Measurements from ENCODE around the gene PPP1R15A.

- TF ChIP-seq CSDC2 (CRISPR knock-in tag; IDR thresholded peaks at IDR 0.05), result no peak
- TF ChIP-seq PATZ1 (CRISPR knock-in tag; IDR thresholded peaks at IDR 0.05; ENCODE audit: borderline replicate concordance), result no peak
- TF ChIP-seq RARB (CRISPR knock-in tag; IDR thresholded peaks at IDR 0.05), result no peak
- TF ChIP-seq POU6F1 (CRISPR knock-in tag; IDR thresholded peaks at IDR 0.05; ENCODE audit: borderline replicate concordance, low read depth), result no peak
- TF ChIP-seq CREB5 (CRISPR knock-in tag; IDR thresholded peaks at IDR 0.05; ENCODE audit: low read depth), result no peak
- TF ChIP-seq PPARA (CRISPR knock-in tag; IDR thresholded peaks at IDR 0.05; ENCODE audit: borderline replicate concordance), result no peak
- TF ChIP-seq ARNTL (CRISPR knock-in tag; IDR thresholded peaks at IDR 0.05; ENCODE audit: borderline replicate concordance, low read depth), result no peak
- no peak for TF ChIP-seq TSHZ2 (CRISPR knock-in tag; IDR thresholded peaks at IDR 0.05)
- TF ChIP-seq ZFP30 (CRISPR knock-in tag; IDR thresholded peaks at IDR 0.05), result no peak
- TF ChIP-seq ESRRG (CRISPR knock-in tag; IDR thresholded peaks at IDR 0.05), result no peak
- no peak for TF ChIP-seq CSRNP3 (CRISPR knock-in tag; IDR thresholded peaks at IDR 0.05)
- TF ChIP-seq SNAI2 (CRISPR knock-in tag; IDR thresholded peaks at IDR 0.05), result no peak
- no peak for TF ChIP-seq ZNF70 (CRISPR knock-in tag; IDR thresholded peaks at IDR 0.05)
These were observed 3.9 kb upstream of the PPP1R15A start, which contains the start of gene PLEKHA4 for GRCh38 chr19:48868114-48868886.

Data from SK-N-SH treated with all-trans-retinoic acid at 6 μM for 48 hours (cell line).